Lower leg skin (tissue), 3 donors: ENCODE results near the gene LTC4S.

Experiments
- CTCF ChIP-seq, 3 donors: fragments of 450-650 bp; IDR thresholded peaks; one replicate each; pipeline ENCODE4 v1.5.1; 2016; ENCODE audit warnings: antibody characterized with exemption in 3 of 3, mild to moderate bottlenecking in 3 of 3, moderate library complexity in 2 of 3
- POLR2A ChIP-seq, 2 donors: fragments of 450-650 bp; IDR thresholded peaks; one replicate each; pipeline ENCODE4 v1.6.1; 2016 to 2017; ENCODE audit warnings: antibody characterized with exemption in 2 of 2, mild to moderate bottlenecking in 1 of 2, moderate library complexity in 1 of 2

- no peak for TF ChIP-seq CTCF (IDR thresholded peaks at IDR 0.05)
- no peak for TF ChIP-seq POLR2A (IDR thresholded peaks at IDR 0.05)
Observed at GRCh38 chr5:179802950-179803562, 9.3 kb downstream of the LTC4S start.
